Neural progenitor cell (in vitro differentiated cells): Measurements from ENCODE around the gene ABCC1. TPM values are rescaled to one million over a fixed set of nuclear protein-coding genes. Genes with fewer than 3 reads are reported as not detected.

ENCODE experiments used
- DNase-seq: peaks from one replicate; pipeline ENCODE4 v3.0.0-alpha.2; 2016; ENCODE audit warnings: low spot score
- H2AFZ ChIP-seq: fragments of 200-600 bp; sonication (generic); replicated peaks from 2 replicates; pipeline ENCODE4 v1.6.1; 2016; ENCODE audit warnings: antibody characterized with exemption
- H3F3A ChIP-seq: fragments of 200-600 bp; sonication (generic); 2 replicates; pipeline ENCODE4 v1.6.1; 2016; ENCODE audit warnings: antibody characterized with exemption, low read depth
- H3K27ac ChIP-seq: fragments of 200-600 bp; sonication (generic); 2 replicates; pipeline ENCODE4 v1.5.1; 2016; ENCODE audit warnings: mild to moderate bottlenecking
- H3K27me3 ChIP-seq: fragments of 200-600 bp; sonication (generic); 2 replicates; pipeline ENCODE4 v1.6.1; 2016; ENCODE audit warnings: mild to moderate bottlenecking, moderate library complexity
- H3K36me3 ChIP-seq: fragments of 200-600 bp; sonication (generic); 2 replicates; pipeline ENCODE4 v1.5.1; 2016
- H3K4me1 ChIP-seq: fragments of 200-600 bp; sonication (generic); 2 replicates; pipeline ENCODE4 v1.6.1; 2016; ENCODE audit warnings: mixed run types
- H3K4me2 ChIP-seq: fragments of 200-600 bp; sonication (generic); 2 replicates; pipeline ENCODE4 v1.6.1; 2016
- H3K4me3 ChIP-seq: fragments of 200-600 bp; sonication (generic); 2 replicates; pipeline ENCODE4 v1.5.1; 2016
- H3K79me2 ChIP-seq: fragments of 200-600 bp; sonication (generic); 2 replicates; pipeline ENCODE4 v1.6.1; 2016; ENCODE audit warnings: low read depth
- H3K9ac ChIP-seq: fragments of 200-600 bp; sonication (generic); 2 replicates; pipeline ENCODE4 v1.6.1; 2016
- H3K9me3 ChIP-seq: fragments of 200-600 bp; sonication (generic); 2 replicates; pipeline ENCODE4 v1.5.1; 2016; ENCODE audit warnings: low read depth
- H4K20me1 ChIP-seq: fragments of 200-600 bp; sonication (generic); 2 replicates; pipeline ENCODE4 v1.6.1; 2016; ENCODE audit warnings: low read depth
- H3K27ac Mint-ChIP-seq: 3 replicates; pipeline ENCODE4 v1.8.0; 2021; ENCODE audit warnings: mixed read lengths
- H3K27me3 Mint-ChIP-seq: 2 replicates; pipeline ENCODE4 v1.8.0; 2022; ENCODE audit warnings: low read depth, mild to moderate bottlenecking, inconsistent platforms, moderate library complexity, mixed read lengths; ENCODE audit not compliant: insufficient read depth
- H3K36me3 Mint-ChIP-seq: 3 replicates; pipeline ENCODE4 v1.8.0; 2021; ENCODE audit warnings: mixed read lengths
- H3K4me1 Mint-ChIP-seq: 3 replicates; pipeline ENCODE4 v1.8.0; 2021; ENCODE audit warnings: mixed read lengths
- H3K4me3 Mint-ChIP-seq: 3 replicates; pipeline ENCODE4 v1.8.0; 2021; ENCODE audit warnings: mild to moderate bottlenecking, moderate library complexity, mixed read lengths
- H3K9me3 Mint-ChIP-seq: 3 replicates; pipeline ENCODE4 v1.8.0; 2020; ENCODE audit warnings: mixed read lengths
- CTCF ChIP-seq: fragments of 200-600 bp; sonication (generic); IDR thresholded peaks from 2 replicates; pipeline ENCODE4 v1.5.1; 2017; ENCODE audit warnings: antibody characterized with exemption, mild to moderate bottlenecking
- EZH2 ChIP-seq: fragments of 200-600 bp; sonication (generic); IDR thresholded peaks from 2 replicates; pipeline ENCODE4 v1.6.1; 2017; ENCODE audit warnings: antibody characterized with exemption, mild to moderate bottlenecking, moderate library complexity
- EZH2phosphoT487 ChIP-seq: fragments of 200-600 bp; sonication (generic); IDR thresholded peaks from 2 replicates; pipeline ENCODE4 v1.6.1; 2017; ENCODE audit warnings: antibody characterized with exemption
- total RNA-seq: library from RNA; depleted of rRNA; stranded (reverse); fragments of >200 nt; gene quantifications from 2 replicates; pipeline ENCODE4 v1.2.3, GENCODE V29; 2015; ENCODE audit warnings: low replicate concordance

Gene ABCC1
- total RNA-seq, 1 donor from 2014 or later, result 17.5 TPM

- Mint-ChIP-seq H3K9me3 (no peaks in the 10 kb centered on the region), H3K4me1 (no peaks in the 10 kb centered on the region), H3K4me3 (no peak overlapping the region), H3K27me3 (peaks cover 16% of the 10 kb centered on the region), H3K36me3 (peaks cover 12% of the 10 kb centered on the region), H3K27ac (peak overlapping the region; percentile 6)
- Histone ChIP-seq H3K9ac (no peak overlapping the region), H3K4me3 (no peak overlapping the region), H3K36me3 (no peaks in the 10 kb centered on the region), H3K4me1 (no peaks in the 10 kb centered on the region), H3K4me2 (no peak overlapping the region), H3K27ac (no peak overlapping the region), H3K79me2 (no peaks in the 10 kb centered on the region), H3F3A (no peaks in the 10 kb centered on the region), H3K27me3 (no peaks in the 10 kb centered on the region), H3K9me3 (no peaks in the 10 kb centered on the region), H2AFZ (no peak overlapping the region), H4K20me1 (peaks cover 3% of the 10 kb centered on the region)
- no peak for DNase-seq
- TF ChIP-seq EZH2phosphoT487, result no peak
- no peak for TF ChIP-seq CTCF
- TF ChIP-seq EZH2, result no peak
Observed at GRCh38 chr16:16144416-16144815, 195.0 kb downstream of the ABCC1 start.

GRCh38 chr16:16145286-16145685 is 195.9 kb downstream of the ABCC1 start:
- Mint-ChIP-seq H3K9me3 (no peaks in the 10 kb centered on the region), H3K36me3 (peaks cover 6% of the 10 kb centered on the region), H3K27me3 (peaks cover 16% of the 10 kb centered on the region), H3K27ac (no peak overlapping the region), H3K4me1 (no peaks in the 10 kb centered on the region), H3K4me3 (no peak overlapping the region)
- DNase-seq, result no peak
- Histone ChIP-seq H3K4me2 (no peak overlapping the region), H3K27me3 (no peaks in the 10 kb centered on the region), H3K9me3 (no peaks in the 10 kb centered on the region), H4K20me1 (peaks cover 3% of the 10 kb centered on the region), H3K27ac (no peak overlapping the region), H3F3A (no peaks in the 10 kb centered on the region), H3K36me3 (no peaks in the 10 kb centered on the region), H3K79me2 (no peaks in the 10 kb centered on the region), H2AFZ (no peak overlapping the region), H3K4me3 (no peak overlapping the region), H3K4me1 (no peaks in the 10 kb centered on the region), H3K9ac (no peak overlapping the region)
- TF ChIP-seq CTCF (no peak), EZH2phosphoT487 (no peak), EZH2 (no peak)

GRCh38 chr16:16146380-16147315 is 197.2 kb downstream of the ABCC1 start:
- Mint-ChIP-seq H3K9me3 (no peaks in the 10 kb centered on the region), H3K27me3 (peaks cover 15% of the 10 kb centered on the region), H3K4me1 (peaks cover 2% of the 10 kb centered on the region), H3K27ac (no peak overlapping the region), H3K4me3 (no peak overlapping the region), H3K36me3 (no peaks in the 10 kb centered on the region)
- Histone ChIP-seq H3K9ac (no peak overlapping the region), H3K27ac (no peak overlapping the region), H3K9me3 (no peaks in the 10 kb centered on the region), H4K20me1 (peaks cover 3% of the 10 kb centered on the region), H3K4me2 (no peak overlapping the region), H2AFZ (no peak overlapping the region), H3K4me1 (no peaks in the 10 kb centered on the region), H3K79me2 (no peaks in the 10 kb centered on the region), H3K4me3 (no peak overlapping the region), H3F3A (no peaks in the 10 kb centered on the region), H3K36me3 (no peaks in the 10 kb centered on the region), H3K27me3 (no peaks in the 10 kb centered on the region)
- TF ChIP-seq CTCF (no peak), EZH2phosphoT487 (no peak), EZH2 (no peak)
- DNase-seq, result no peak
